ACHN (cell line): ENCODE data around the gene SLC25A53.
"Not testable (repeated sequence)": the region's sequence is repeated elsewhere in the genome, so short reads cannot be mapped to it uniquely, and the experiment has no call there.

Experiments used
- DNase-seq: peaks from one replicate; pipeline ENCODE4 v3.0.0-alpha.2; 2015
- in situ Hi-C: cut with HindIII; loops from 2 replicates; pipeline ENCODE4 v1.10.0; 2017; ENCODE audit warnings: low sequenced_read_pairs, low pct_ligation_motif_present, low pct_unique_long_range_greater_than_20kb

The SLC25A53 gene

DNA sequence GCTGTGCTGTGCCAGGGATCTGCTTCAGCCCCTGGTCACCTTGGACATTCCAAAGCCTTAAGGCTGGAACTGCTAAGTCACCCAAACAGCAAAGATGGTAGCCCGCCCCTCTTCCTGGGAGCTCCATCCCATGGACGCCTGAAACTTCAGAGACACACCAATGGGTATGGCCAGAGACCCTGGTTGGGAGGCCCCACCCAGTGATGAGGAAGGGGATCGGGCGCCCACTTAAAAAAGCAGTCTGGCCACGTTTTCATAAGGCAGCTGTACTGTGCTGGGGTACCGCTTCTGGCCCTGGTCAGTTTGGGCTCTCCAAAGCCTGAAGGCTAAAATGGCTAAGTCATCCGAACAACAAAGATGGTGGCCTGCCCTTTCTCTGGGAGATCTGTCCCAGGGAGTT lies 71.3 kb downstream of the SLC25A53 start:
- in situ Hi-C loops: no loop called here
- no peak for DNase-seq

DNA sequence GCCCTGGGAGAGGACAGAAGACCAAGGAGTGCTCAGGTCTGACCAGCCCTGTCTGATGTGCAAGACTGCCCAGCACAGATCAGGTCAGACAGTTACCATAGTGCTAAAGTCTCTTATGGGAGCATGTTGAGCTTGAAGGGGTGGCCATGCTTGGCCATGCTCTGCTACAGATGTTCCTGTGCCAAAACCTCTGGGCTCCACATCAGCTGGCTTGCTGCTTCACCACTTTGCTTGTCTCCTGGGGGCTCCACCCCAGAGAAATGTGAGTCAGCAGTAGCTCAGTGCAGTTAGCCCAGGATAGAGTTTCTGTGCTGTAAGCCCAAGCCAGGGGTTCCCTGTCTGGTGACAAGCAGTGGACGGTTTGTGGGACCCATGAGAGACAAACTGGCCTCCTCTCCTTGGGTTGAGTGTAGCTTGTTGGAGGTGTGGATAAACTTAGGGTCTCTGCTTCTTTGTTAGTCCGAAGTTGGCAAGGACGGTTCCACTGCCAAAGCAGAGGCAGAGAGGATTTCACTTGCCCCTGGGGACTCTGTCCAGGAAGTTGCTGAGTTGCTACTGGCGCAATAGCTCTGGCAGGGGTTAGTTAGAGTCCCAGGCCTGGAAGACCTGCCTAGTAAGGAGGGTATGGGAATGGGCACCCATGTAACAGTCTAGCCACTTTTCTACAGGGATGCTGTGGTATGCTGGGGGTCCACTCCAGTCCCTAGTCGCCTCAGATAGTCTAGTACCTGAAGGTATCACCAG lies 72.1 kb downstream of the SLC25A53 start:
- DNase-seq: no peak
- in situ Hi-C loops: no loop called here

DNA sequence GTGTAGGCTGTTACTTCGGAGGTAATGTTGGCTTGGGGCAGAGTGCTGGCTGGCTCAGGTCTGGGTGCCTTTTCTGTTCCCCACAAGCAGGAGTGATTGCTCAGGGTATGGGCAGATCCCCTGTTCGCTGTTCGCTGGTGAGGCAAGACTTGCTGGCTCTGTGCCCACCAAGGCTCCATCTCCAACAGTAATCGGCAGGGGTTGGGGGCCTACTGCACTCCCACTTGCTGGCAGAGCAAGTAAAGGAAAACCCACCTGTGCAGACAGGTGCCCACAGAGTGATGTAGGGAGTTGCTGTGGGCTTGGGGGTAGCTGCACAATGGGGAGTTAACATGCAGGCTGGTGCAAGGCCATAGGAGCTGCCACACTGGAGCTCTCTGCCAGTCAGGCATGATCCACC lies 72.7 kb downstream of the SLC25A53 start:
- no peak for DNase-seq
- in situ Hi-C loops: no loop called here

DNA sequence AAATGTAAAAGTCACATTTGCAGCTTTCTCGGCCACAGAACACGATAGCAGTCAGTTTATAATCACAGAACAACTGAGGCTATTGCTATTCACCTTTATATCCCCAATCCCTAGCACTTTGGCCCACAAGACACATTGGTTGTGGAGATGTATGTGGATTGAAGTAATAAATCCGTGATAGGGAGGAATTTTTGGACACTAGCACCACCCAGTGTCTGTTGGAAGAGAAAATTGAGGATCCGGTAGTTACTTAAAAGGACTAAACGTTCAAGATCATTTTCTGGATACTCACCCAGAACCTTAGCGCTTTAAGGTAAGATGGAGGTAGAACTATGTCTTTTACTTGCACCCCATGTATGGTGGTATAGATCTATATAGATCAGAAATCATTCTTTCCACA lies 79.0 kb downstream of the SLC25A53 start:
- DNase-seq, in situ Hi-C loops: not testable (repeated sequence)

DNA sequence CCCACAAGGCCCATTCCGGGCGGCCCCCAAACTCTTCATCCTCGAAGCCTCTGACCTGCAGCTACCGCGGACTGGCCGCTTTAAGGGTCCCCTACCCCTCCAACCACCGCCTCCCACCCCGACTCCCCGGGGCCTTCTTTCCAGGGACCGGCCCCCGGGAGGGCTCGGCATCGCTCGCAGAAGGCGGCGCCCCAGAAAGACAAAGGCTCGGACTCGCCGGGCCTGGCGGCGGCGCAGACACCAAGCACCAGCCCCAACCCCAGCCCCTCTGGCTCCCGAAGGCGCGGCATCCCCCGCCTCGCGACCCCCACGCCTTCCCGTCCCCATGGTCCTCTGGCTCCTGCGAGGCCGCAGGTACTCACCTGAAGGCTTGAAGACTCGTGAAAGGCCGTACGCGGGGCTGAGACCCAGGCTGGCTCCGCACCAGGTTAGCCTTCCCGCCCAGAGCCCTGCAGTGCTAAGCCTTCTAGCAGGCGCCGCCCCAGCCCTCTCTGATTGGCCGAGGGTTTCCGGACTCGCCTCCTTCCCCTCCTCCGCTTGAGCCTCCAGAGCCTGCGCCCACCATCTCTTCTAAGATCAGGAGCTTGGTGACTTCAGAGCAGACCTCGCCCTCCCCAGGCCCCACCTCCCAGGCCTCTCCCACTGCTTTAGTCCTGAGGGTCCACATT lies 80.9 kb downstream of the SLC25A53 start, which contains the start of gene TMSB15C:
TSS of gene TMSB15C (minus strand) at position 459 of the 668 bp plus-strand sequence.
- DNase-seq, in situ Hi-C loops: not testable (repeated sequence)

DNA sequence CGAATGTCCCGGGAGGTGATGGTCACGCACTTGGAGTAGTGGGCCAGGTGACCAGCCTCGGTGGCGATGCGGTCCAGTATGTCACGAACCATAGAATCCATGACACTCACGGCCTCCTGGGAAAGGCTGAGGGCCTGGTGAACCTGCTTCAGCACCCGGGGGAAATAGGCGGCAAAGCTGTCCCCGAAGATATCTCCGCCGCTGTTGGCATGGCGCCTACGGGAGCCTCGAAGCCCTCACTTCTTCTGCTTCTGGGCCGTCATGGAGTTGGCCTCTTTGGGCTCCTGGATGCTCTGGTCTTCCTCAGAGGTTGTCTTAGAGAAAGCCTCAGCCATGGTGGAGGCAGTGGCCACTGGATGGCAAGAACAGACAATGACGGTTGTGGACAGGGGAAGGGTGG lies 94.2 kb downstream of the SLC25A53 start:
- in situ Hi-C loops, DNase-seq: not testable (repeated sequence)

DNA sequence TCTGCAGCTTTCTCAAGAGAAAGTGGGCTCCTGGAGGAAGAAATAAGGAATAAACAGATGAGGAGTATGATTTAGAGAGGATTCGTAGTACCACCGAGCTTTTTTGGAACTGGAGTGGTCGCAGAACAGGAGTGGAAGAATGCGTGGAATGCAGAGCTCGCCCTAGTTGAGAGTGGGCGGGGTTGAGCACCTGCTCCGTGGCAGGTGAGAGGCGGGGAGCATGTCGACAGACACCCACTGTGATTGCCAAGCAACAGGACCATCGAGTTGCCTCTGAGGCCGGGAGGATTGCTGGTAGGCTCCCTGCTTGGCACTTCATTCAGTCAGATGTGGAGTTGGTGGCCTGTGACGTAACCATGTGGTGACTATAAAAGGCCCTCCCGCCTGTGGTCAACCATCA lies 101.9 kb downstream of the SLC25A53 start:
- DNase-seq, in situ Hi-C loops: not testable (repeated sequence)
